H9 (cell line): ENCODE data around the gene MRGPRG. TPM values are rescaled to one million over a fixed set of nuclear protein-coding genes. Genes with fewer than 3 reads are reported as not detected.

Experiments
- DNase-seq: peaks from one replicate; pipeline ENCODE4 v3.0.0-alpha.2; 2017
- H2AFZ ChIP-seq: one replicate; pipeline ENCODE4 v1.6.1; 2013; ENCODE audit warnings: mild to moderate bottlenecking, low read length, control low read depth, moderate library complexity
- H2AK5ac ChIP-seq: 2 replicates; pipeline ENCODE4 v1.6.1; 2013; ENCODE audit warnings: low read length, control low read depth, mixed read lengths; ENCODE audit not compliant: insufficient read length
- H2BK120ac ChIP-seq: one replicate; pipeline ENCODE4 v1.6.1; 2013; ENCODE audit warnings: low read depth, mild to moderate bottlenecking, low read length, control low read depth, inconsistent platforms; ENCODE audit not compliant: poor library complexity, severe bottlenecking
- H2BK12ac ChIP-seq: 2 replicates; pipeline ENCODE4 v1.6.1; 2013; ENCODE audit warnings: low read length, control low read depth, mixed read lengths, low read depth; ENCODE audit not compliant: insufficient read length
- H2BK15ac ChIP-seq: 2 replicates; pipeline ENCODE4 v1.6.1; 2013; ENCODE audit warnings: low read depth, low read length, control low read depth
- H2BK20ac ChIP-seq: one replicate; pipeline ENCODE4 v1.6.1; 2013; ENCODE audit warnings: low read depth, mild to moderate bottlenecking, low read length, control low read depth, inconsistent platforms; ENCODE audit not compliant: poor library complexity, severe bottlenecking
- H2BK5ac ChIP-seq: 2 replicates; pipeline ENCODE4 v1.6.1; 2013; ENCODE audit warnings: low read length, control low read depth, mixed read lengths; ENCODE audit not compliant: insufficient read length
- H3K14ac ChIP-seq: 2 replicates; pipeline ENCODE4 v1.6.1; 2013; ENCODE audit warnings: low read length, control low read depth; ENCODE audit not compliant: insufficient read depth
- H3K18ac ChIP-seq: 2 replicates; pipeline ENCODE4 v1.6.1; 2013; ENCODE audit warnings: low read depth, mild to moderate bottlenecking, mixed read lengths, low read length, control low read depth; ENCODE audit not compliant: insufficient read length
- H3K23ac ChIP-seq: 2 replicates; pipeline ENCODE4 v1.6.1; 2013; ENCODE audit warnings: low read length, control low read depth, mixed read lengths, low read depth; ENCODE audit not compliant: insufficient read length
- H3K23me2 ChIP-seq: 2 replicates; pipeline ENCODE4 v1.6.1; 2013; ENCODE audit warnings: low read depth, mild to moderate bottlenecking, mixed read lengths, low read length, control low read depth; ENCODE audit not compliant: insufficient read length, poor library complexity, severe bottlenecking
- H3K27ac ChIP-seq: 2 replicates; pipeline ENCODE4 v1.5.1; 2013; ENCODE audit warnings: low read length, control low read depth, mixed read lengths, low read depth; ENCODE audit not compliant: insufficient read length
- H3K27me3 ChIP-seq: 2 replicates; pipeline ENCODE4 v1.6.1; 2013; ENCODE audit warnings: low read length, control low read depth, inconsistent platforms; ENCODE audit not compliant: insufficient read depth
- H3K4ac ChIP-seq: 2 replicates; pipeline ENCODE4 v1.6.1; 2013; ENCODE audit warnings: low read depth, mild to moderate bottlenecking, control low read depth, inconsistent platforms, low read length, moderate library complexity
- H3K4me1 ChIP-seq: 2 replicates; pipeline ENCODE4 v1.6.1; 2013; ENCODE audit warnings: low read length, control low read depth, inconsistent platforms; ENCODE audit not compliant: insufficient read depth
- H3K4me2 ChIP-seq: 2 replicates; pipeline ENCODE4 v1.6.1; 2013; ENCODE audit warnings: low read length, control low read depth, mixed read lengths; ENCODE audit not compliant: insufficient read length, insufficient read depth
- H3K56ac ChIP-seq: 2 replicates; pipeline ENCODE4 v1.6.1; 2013; ENCODE audit warnings: low read depth, mild to moderate bottlenecking, mixed read lengths, low read length, control low read depth; ENCODE audit not compliant: insufficient read length
- H3K79me1 ChIP-seq: 2 replicates; pipeline ENCODE4 v1.6.1; 2013; ENCODE audit warnings: low read depth, mild to moderate bottlenecking, moderate library complexity, low read length, control low read depth, inconsistent platforms; ENCODE audit not compliant: insufficient read depth, poor library complexity, severe bottlenecking
- H3K79me2 ChIP-seq: 2 replicates; pipeline ENCODE4 v1.6.1; 2013; ENCODE audit warnings: low read length, control low read depth, inconsistent platforms; ENCODE audit not compliant: insufficient read depth
- H3K9ac ChIP-seq: 2 replicates; pipeline ENCODE4 v1.6.1; 2013; ENCODE audit warnings: low read length, control low read depth, mixed read lengths; ENCODE audit not compliant: insufficient read length; ENCODE audit errors: extremely low read depth
- H3K9me3 ChIP-seq: one replicate; pipeline ENCODE4 v1.6.1; 2013; ENCODE audit warnings: low read depth, low read length, inconsistent platforms; ENCODE audit not compliant: control insufficient read depth
- H3T11ph ChIP-seq: one replicate; pipeline ENCODE4 v1.6.1; 2013; ENCODE audit warnings: mild to moderate bottlenecking, low read length, control low read depth, inconsistent platforms
- H4K20me1 ChIP-seq: one replicate; pipeline ENCODE4 v1.6.1; 2013; ENCODE audit not compliant: control insufficient read depth, insufficient read length, insufficient read depth
- H4K5ac ChIP-seq: 2 replicates; pipeline ENCODE4 v1.6.1; 2013; ENCODE audit warnings: low read depth, mild to moderate bottlenecking, mixed read lengths, low read length, control low read depth; ENCODE audit not compliant: insufficient read length
- H4K8ac ChIP-seq: replicated peaks from 2 replicates; pipeline ENCODE4 v1.6.1; 2013; ENCODE audit warnings: low read length, control low read depth, mixed read lengths, low read depth; ENCODE audit not compliant: insufficient read length
- H4K91ac ChIP-seq: 2 replicates; pipeline ENCODE4 v1.6.1; 2013; ENCODE audit warnings: low read depth, mild to moderate bottlenecking, moderate library complexity, mixed read lengths, low read length, control low read depth; ENCODE audit not compliant: insufficient read length
- H3K27ac Mint-ChIP-seq, 3 experiments: 2 replicates in 2 of 3; 3 replicates in 1 of 3; pipeline ENCODE4 v1.8.0; 2020 to 2021; ENCODE audit warnings: mixed read lengths in 3 of 3, mild to moderate bottlenecking in 1 of 3, moderate library complexity in 1 of 3
- H3K27me3 Mint-ChIP-seq: 2 replicates; pipeline ENCODE4 v1.8.0; 2021; ENCODE audit warnings: low read depth, mild to moderate bottlenecking, moderate library complexity, mixed read lengths
- H3K36me3 Mint-ChIP-seq, 3 experiments: 2 replicates in 2 of 3; 3 replicates in 1 of 3; pipeline ENCODE4 v1.8.0; 2020 to 2021; ENCODE audit warnings: low read depth in 3 of 3, mixed read lengths in 3 of 3; ENCODE audit not compliant: insufficient read depth in 1 of 3
- H3K4me1 Mint-ChIP-seq, 2 experiments: 2 replicates each; pipeline ENCODE4 v1.8.0; 2020; ENCODE audit warnings: mixed read lengths in 2 of 2
- H3K4me3 Mint-ChIP-seq, 2 experiments: 2 replicates in 1 of 2; 3 replicates in 1 of 2; pipeline ENCODE4 v1.8.0; 2020 to 2021; ENCODE audit warnings: mild to moderate bottlenecking in 2 of 2, mixed read lengths in 2 of 2, moderate library complexity in 1 of 2
- H3K9me3 Mint-ChIP-seq, 2 experiments: 2 replicates in 1 of 2; 3 replicates in 1 of 2; pipeline ENCODE4 v1.8.0; 2020; ENCODE audit warnings: mild to moderate bottlenecking in 2 of 2, mixed read lengths in 2 of 2, moderate library complexity in 1 of 2
- WGBS: extraction: QIAGEN DNeasy Blood & Tissue Kit; methylation state at CpG from one replicate; pipeline ENCODE4 v1.1.7; 2013; ENCODE audit warnings: missing lambda C conversion rate, low lambda C conversion rate, mixed read lengths; ENCODE audit not compliant: insufficient read length; ENCODE audit errors: extremely low coverage; 5-methylcytosine and 5-hydroxymethylcytosine counted together
- total RNA-seq: library from RNA; stranded (reverse); gene quantifications from 2 replicates; pipeline ENCODE4 v1.2.1, GENCODE V29; 2021
- TF ChIP-seq, protein P1 (sequence below): fragments of 200-600 bp; sonication (generic); conservative IDR thresholded peaks from 3 replicates; pipeline ENCODE4 v1.8.0; 2021; ENCODE audit warnings: antibody characterized with exemption, mild to moderate bottlenecking

The MRGPRG gene
- total RNA-seq, 1 experiment from 2014 or later = not detected

GRCh38 chr11:3214420-3214699 lies 4.3 kb downstream of the MRGPRG start:
- Histone ChIP-seq H3K56ac (no peak overlapping the region), H3K4me2 (no peak overlapping the region), H3T11ph (no peak overlapping the region), H4K91ac (no peak overlapping the region), H3K23ac (no peak overlapping the region), H2BK15ac (no peak overlapping the region), H3K14ac (no peak overlapping the region; the same call in 1 of the 2 replicates), H4K8ac (no peak overlapping the region), H3K79me2 (no peaks in the 10 kb centered on the region), H3K4me1 (no peaks in the 10 kb centered on the region), H4K5ac (no peak overlapping the region), H2BK5ac (no peak overlapping the region), H3K4ac (no peak overlapping the region), H2BK20ac (no peak overlapping the region), H3K18ac (no peak overlapping the region), H3K27ac (no peak overlapping the region), H4K20me1 (no peaks in the 10 kb centered on the region), H2BK12ac (no peak overlapping the region), H3K79me1 (no peaks in the 10 kb centered on the region), H2BK120ac (no peak overlapping the region), H3K9ac (no peak overlapping the region), H2AK5ac (no peak overlapping the region), H3K9me3 (no peaks in the 10 kb centered on the region), H3K27me3 (no peaks in the 10 kb centered on the region), H3K23me2 (no peaks in the 10 kb centered on the region), H2AFZ (no peak overlapping the region)
- Mint-ChIP-seq H3K27me3 (peaks cover 17% of the 10 kb centered on the region), H3K4me3 (no peak overlapping the region), H3K27ac (no peak overlapping the region; a peak in 1 of 7 replicates), H3K4me1 (peaks cover 16 to 21% of the 10 kb centered on the region in 2 experiments), H3K9me3 (peaks cover 0 to 4% of the 10 kb centered on the region in 2 experiments; a peak in 3 of 5 replicates), H3K36me3 (no peaks in the 10 kb centered on the region)
- WGBS = no CpG with 5 or more reads among the region's 4 CpGs
- DNase-seq = no peak
- TF ChIP-seq, protein P1, sequence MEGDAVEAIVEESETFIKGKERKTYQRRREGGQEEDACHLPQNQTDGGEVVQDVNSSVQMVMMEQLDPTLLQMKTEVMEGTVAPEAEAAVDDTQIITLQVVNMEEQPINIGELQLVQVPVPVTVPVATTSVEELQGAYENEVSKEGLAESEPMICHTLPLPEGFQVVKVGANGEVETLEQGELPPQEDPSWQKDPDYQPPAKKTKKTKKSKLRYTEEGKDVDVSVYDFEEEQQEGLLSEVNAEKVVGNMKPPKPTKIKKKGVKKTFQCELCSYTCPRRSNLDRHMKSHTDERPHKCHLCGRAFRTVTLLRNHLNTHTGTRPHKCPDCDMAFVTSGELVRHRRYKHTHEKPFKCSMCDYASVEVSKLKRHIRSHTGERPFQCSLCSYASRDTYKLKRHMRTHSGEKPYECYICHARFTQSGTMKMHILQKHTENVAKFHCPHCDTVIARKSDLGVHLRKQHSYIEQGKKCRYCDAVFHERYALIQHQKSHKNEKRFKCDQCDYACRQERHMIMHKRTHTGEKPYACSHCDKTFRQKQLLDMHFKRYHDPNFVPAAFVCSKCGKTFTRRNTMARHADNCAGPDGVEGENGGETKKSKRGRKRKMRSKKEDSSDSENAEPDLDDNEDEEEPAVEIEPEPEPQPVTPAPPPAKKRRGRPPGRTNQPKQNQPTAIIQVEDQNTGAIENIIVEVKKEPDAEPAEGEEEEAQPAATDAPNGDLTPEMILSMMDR = no peak
